GM23338 (cell line): ENCODE results near the gene RNFT2.

Experiments
- CREB1 ChIP-seq: fragments of 250-450 bp; sonication (Bioruptor Pico); IDR thresholded peaks from 2 replicates; pipeline ENCODE4 v1.5.0; 2020; ENCODE audit warnings: low read depth, mild to moderate bottlenecking, moderate library complexity
- CTCF ChIP-seq, 2 experiments: fragments of 200-600 bp in 1 of 2; sonication (generic) in 1 of 2; conservative IDR thresholded peaks; 2 replicates each; pipeline versions ENCODE4 v1.5.1 to v1.6.1; 2016 to 2017; ENCODE audit warnings: antibody characterized with exemption in 2 of 2, low read depth in 2 of 2, mild to moderate bottlenecking in 2 of 2, moderate library complexity in 1 of 2
- ETS1 ChIP-seq: IDR thresholded peaks from 2 replicates; pipeline ENCODE4 v1.6.1; 2016; ENCODE audit warnings: antibody characterized with exemption
- EZH2 ChIP-seq: fragments of 200-600 bp; sonication (generic); IDR thresholded peaks from one replicate; pipeline ENCODE4 v1.8.0; 2017; ENCODE audit warnings: antibody characterized with exemption, mild to moderate bottlenecking, low read depth; ENCODE audit not compliant: unreplicated experiment
- EZH2phosphoT487 ChIP-seq: fragments of 200-600 bp; sonication (generic); IDR thresholded peaks from one replicate; pipeline ENCODE4 v1.8.1; 2018; ENCODE audit warnings: antibody characterized with exemption; ENCODE audit not compliant: unreplicated experiment
- JUNB ChIP-seq: IDR thresholded peaks from one replicate; pipeline ENCODE4 v1.6.1; 2016; ENCODE audit warnings: antibody characterized with exemption; ENCODE audit not compliant: unreplicated experiment
- NANOG ChIP-seq: IDR thresholded peaks from 2 replicates; pipeline ENCODE4 v1.6.1; 2016; ENCODE audit warnings: antibody characterized with exemption, borderline replicate concordance
- POLR2AphosphoS5 ChIP-seq: IDR thresholded peaks from 2 replicates; pipeline ENCODE4 v1.6.1; 2016; ENCODE audit warnings: antibody characterized with exemption, low read depth
- REST ChIP-seq: IDR thresholded peaks from one replicate; pipeline ENCODE4 v1.6.1; 2018; ENCODE audit warnings: antibody characterized with exemption; ENCODE audit not compliant: unreplicated experiment
- STAT1 ChIP-seq: IDR thresholded peaks from one replicate; pipeline ENCODE4 v1.6.1; 2016; ENCODE audit warnings: antibody characterized with exemption; ENCODE audit not compliant: unreplicated experiment
- ZNF114 ChIP-seq: fragments of 250-450 bp; sonication (Bioruptor Pico); IDR thresholded peaks from 2 replicates; pipeline ENCODE4 v1.5.0; 2020; ENCODE audit warnings: mild to moderate bottlenecking, moderate library complexity
- ZNF331 ChIP-seq: fragments of 250-450 bp; sonication (Bioruptor Pico); IDR thresholded peaks from 2 replicates; pipeline ENCODE4 v1.5.0; 2020; ENCODE audit warnings: low read depth, mild to moderate bottlenecking, moderate library complexity
- ZNF462 ChIP-seq: fragments of 250-450 bp; sonication (Bioruptor Pico); IDR thresholded peaks from 2 replicates; pipeline ENCODE4 v1.5.0; 2020; ENCODE audit warnings: mild to moderate bottlenecking, moderate library complexity

GRCh38 chr12:116855744-116856470, 117.8 kb downstream of the RNFT2 start:
- no peak for TF ChIP-seq CTCF (conservative IDR thresholded peaks at IDR 0.05; ENCODE audit: low read depth in 2 of 2)
- TF ChIP-seq EZH2: no peak
- no peak for TF ChIP-seq REST
- no peak for TF ChIP-seq ZNF331
- no peak for TF ChIP-seq POLR2AphosphoS5
- TF ChIP-seq CREB1 (CRISPR knock-in tag): no peak
- no peak for TF ChIP-seq EZH2phosphoT487
- TF ChIP-seq ZNF462 (CRISPR knock-in tag): no peak
- no peak for TF ChIP-seq NANOG
- no peak for TF ChIP-seq ETS1
- TF ChIP-seq JUNB: no peak
- no peak for TF ChIP-seq STAT1
- no peak for TF ChIP-seq ZNF114 (CRISPR knock-in tag)
